A673 (cell line): ENCODE measurements around the gene RNASE8. TPM values are rescaled to one million over a fixed set of nuclear protein-coding genes. Genes with fewer than 3 reads are reported as not detected.

ENCODE experiments used
- BruUV-seq: library from RNA; stranded (reverse); fragments of 400-500 nt; replicated peaks from 2 replicates; lab custom pipeline; 2021; lab: Mats Ljungman, UMichigan
- CTCF ChIA-PET: fragments of 300-600 bp; sonication (Branson Sonifier 250); formaldehyde crosslinking; loops from one replicate; lab custom pipeline; 2022; ENCODE audit warnings: antibody characterized with exemption; lab: Charles Lee
- POLR2A ChIA-PET: fragments of 300-600 bp; sonication (Branson Sonifier 250); formaldehyde crosslinking; loops from one replicate; lab custom pipeline; 2022; ENCODE audit warnings: antibody characterized with exemption; ENCODE audit not compliant: low non-redundant PET; lab: Charles Lee
- DNase-seq: peaks from one replicate; pipeline ENCODE4 v3.0.0-alpha.2; 2015; ENCODE audit warnings: low spot score
- H3K27ac ChIP-seq: fragments of 200-600 bp; sonication (generic); 2 replicates; pipeline ENCODE4 v1.5.1; 2016; ENCODE audit warnings: mixed run types, low read depth, mild to moderate bottlenecking, mixed read lengths, antibody characterized with exemption, low read length; ENCODE audit not compliant: poor library complexity, severe bottlenecking
- H3K27me3 ChIP-seq: fragments of 200-600 bp; sonication (generic); replicated peaks from 2 replicates; pipeline ENCODE4 v1.6.1; 2017; ENCODE audit warnings: mixed run types, low read depth, mild to moderate bottlenecking, mixed read lengths, antibody characterized with exemption, low read length; ENCODE audit not compliant: insufficient read depth, poor library complexity
- H3K36me3 ChIP-seq: fragments of 200-600 bp; sonication (generic); 2 replicates; pipeline ENCODE4 v1.6.1; 2016; ENCODE audit warnings: mixed run types, mild to moderate bottlenecking, mixed read lengths, antibody characterized with exemption, low read length; ENCODE audit not compliant: insufficient read depth, poor library complexity, severe bottlenecking
- H3K4me1 ChIP-seq: fragments of 200-600 bp; sonication (generic); 2 replicates; pipeline ENCODE4 v1.6.1; 2017; ENCODE audit warnings: mixed run types, mild to moderate bottlenecking, mixed read lengths, antibody characterized with exemption, low read length; ENCODE audit not compliant: insufficient read depth, poor library complexity, severe bottlenecking
- H3K4me3 ChIP-seq: fragments of 200-600 bp; sonication (generic); 2 replicates; pipeline ENCODE4 v1.5.1; 2016; ENCODE audit warnings: low read depth, mixed run types, mild to moderate bottlenecking, mixed read lengths, low read length; ENCODE audit not compliant: poor library complexity, severe bottlenecking
- H3K9me3 ChIP-seq: fragments of 200-600 bp; sonication (generic); 2 replicates; pipeline ENCODE4 v1.6.1; 2016; ENCODE audit warnings: mixed run types, low read depth, mild to moderate bottlenecking, mixed read lengths, antibody characterized with exemption, low read length; ENCODE audit not compliant: poor library complexity, severe bottlenecking
- EZH2 ChIP-seq: fragments of 200-600 bp; sonication (generic); IDR thresholded peaks from 2 replicates; pipeline ENCODE4 v1.6.1; 2017; ENCODE audit warnings: borderline replicate concordance, low read depth, mild to moderate bottlenecking, mixed read lengths, antibody characterized with exemption, low read length; ENCODE audit not compliant: poor library complexity, severe bottlenecking
- intact Hi-C: fragments of 100-400 bp; cut with micrococcal nuclease; formaldehyde crosslinking; loops from one replicate; pipeline ENCODE4 v1.10.0; 2022; ENCODE audit not compliant: unreplicated experiment
- total RNA-seq: library from RNA; stranded (reverse); gene quantifications from 2 replicates; pipeline ENCODE4 v1.2.3, GENCODE V29; 2021
- TF ChIP-seq, protein P1 (sequence below): fragments of 300-800, 200-600 bp; sonication (generic); conservative IDR thresholded peaks from 2 replicates; pipeline ENCODE4 v1.5.1; 2017; ENCODE audit warnings: low read depth, mild to moderate bottlenecking, antibody characterized with exemption, low read length, moderate library complexity, mixed read lengths

The RNASE8 gene
- total RNA-seq, 1 experiment from 2014 or later: not detected

DNA sequence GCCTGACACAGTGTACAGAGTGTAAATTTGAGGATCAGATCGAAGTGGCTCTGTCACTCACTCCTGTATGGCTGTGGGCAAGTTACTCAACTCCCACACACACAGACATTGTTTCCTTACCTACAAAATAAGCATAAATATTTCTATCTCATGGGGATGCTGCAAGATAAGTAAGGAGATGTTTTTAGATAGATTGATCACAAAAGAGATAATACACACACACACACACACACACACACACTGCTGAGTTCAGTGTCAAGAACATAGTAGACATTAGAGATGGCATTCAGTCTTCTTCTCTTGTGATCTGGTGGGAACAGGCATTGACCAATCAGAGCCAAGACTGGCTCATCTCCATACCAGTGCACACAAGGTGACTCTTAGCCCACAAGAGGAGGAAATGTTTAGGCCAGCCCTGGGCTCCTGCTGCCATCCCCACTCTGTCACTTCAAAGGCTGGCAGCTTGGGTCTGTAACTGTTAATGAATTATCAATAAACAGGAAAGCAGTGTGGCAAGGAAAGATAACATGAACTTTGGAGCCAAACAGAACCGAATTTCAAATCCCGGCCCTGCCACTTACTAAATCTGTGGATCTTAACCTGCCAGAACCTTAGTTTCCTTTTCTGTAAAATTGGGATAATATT, 3.4 kb upstream of the RNASE8 start:
- POLR2A ChIA-PET: no interaction called here
- H3K4me3 ChIP-seq: no peak overlapping the region
- H3K9me3 ChIP-seq: no peaks in the 10 kb centered on the region
- intact Hi-C loops: no loop called here
- no peaks in the 10 kb centered on the region for H3K4me1 ChIP-seq
- CTCF ChIA-PET: no interaction called here
- TF ChIP-seq EZH2: no peak
- TF ChIP-seq, protein P1, sequence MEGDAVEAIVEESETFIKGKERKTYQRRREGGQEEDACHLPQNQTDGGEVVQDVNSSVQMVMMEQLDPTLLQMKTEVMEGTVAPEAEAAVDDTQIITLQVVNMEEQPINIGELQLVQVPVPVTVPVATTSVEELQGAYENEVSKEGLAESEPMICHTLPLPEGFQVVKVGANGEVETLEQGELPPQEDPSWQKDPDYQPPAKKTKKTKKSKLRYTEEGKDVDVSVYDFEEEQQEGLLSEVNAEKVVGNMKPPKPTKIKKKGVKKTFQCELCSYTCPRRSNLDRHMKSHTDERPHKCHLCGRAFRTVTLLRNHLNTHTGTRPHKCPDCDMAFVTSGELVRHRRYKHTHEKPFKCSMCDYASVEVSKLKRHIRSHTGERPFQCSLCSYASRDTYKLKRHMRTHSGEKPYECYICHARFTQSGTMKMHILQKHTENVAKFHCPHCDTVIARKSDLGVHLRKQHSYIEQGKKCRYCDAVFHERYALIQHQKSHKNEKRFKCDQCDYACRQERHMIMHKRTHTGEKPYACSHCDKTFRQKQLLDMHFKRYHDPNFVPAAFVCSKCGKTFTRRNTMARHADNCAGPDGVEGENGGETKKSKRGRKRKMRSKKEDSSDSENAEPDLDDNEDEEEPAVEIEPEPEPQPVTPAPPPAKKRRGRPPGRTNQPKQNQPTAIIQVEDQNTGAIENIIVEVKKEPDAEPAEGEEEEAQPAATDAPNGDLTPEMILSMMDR: no peak
- H3K27ac ChIP-seq: no peak overlapping the region
- H3K36me3 ChIP-seq: no peaks in the 10 kb centered on the region
- no peaks in the 10 kb centered on the region for H3K27me3 ChIP-seq
- DNase-seq: no peak
- no TSS peak for BruUV-seq

- H3K27ac ChIP-seq: no peak overlapping the region
- no peaks in the 10 kb centered on the region for H3K4me1 ChIP-seq
- DNase-seq: no peak
- H3K27me3 ChIP-seq: no peaks in the 10 kb centered on the region
- intact Hi-C loops: no loop called here
- BruUV-seq: no TSS peak
- CTCF ChIA-PET: no interaction called here
- TF ChIP-seq EZH2: no peak
- TF ChIP-seq, protein P1: no peak
- POLR2A ChIA-PET: no interaction called here
- H3K4me3 ChIP-seq: no peak overlapping the region
- H3K9me3 ChIP-seq: no peaks in the 10 kb centered on the region
- no peaks in the 10 kb centered on the region for H3K36me3 ChIP-seq
Measured at GRCh38 chr14:21054768-21055145, 2.9 kb upstream of the RNASE8 start.

DNA sequence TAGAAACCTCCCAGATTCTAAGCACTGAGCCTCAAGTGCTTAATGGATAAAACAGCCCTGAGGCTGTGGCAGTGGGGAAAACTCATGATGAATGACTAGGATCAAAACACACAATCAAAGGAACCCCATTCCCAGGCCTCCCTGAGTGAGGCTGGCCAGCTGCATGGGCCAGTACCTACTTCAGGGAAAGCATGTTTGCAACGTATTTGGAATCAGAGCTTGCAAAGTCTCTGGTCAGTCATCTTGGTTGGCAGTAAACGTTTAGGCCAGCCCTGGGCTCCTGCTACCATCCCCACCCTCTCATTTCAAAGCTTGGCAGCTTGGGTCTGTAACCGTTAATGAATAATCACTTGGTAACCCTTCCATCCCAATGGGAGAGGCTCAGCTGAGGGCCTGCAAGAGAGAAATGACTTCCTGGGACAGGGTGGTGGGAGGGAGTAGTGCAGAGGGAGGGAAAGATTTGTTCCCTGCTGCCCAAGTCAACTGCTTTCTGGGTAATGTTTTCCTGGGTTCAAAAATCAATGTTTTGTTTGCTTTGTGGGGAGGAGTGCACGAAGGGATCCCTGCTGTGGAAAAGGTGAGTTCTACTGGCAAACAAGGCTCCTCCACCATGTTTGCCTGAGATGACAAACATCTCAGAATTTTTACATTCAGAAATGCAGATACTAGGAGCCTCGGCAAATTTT, 2.0 kb upstream of the RNASE8 start:
- H3K4me1 ChIP-seq: no peaks in the 10 kb centered on the region
- H3K9me3 ChIP-seq: no peaks in the 10 kb centered on the region
- H3K27ac ChIP-seq: no peak overlapping the region
- TF ChIP-seq, protein P1: no peak
- no peak for TF ChIP-seq EZH2
- CTCF ChIA-PET: no interaction called here
- POLR2A ChIA-PET: no interaction called here
- no peak for DNase-seq
- no TSS peak for BruUV-seq
- H3K36me3 ChIP-seq: no peaks in the 10 kb centered on the region
- H3K4me3 ChIP-seq: no peak overlapping the region
- intact Hi-C loops: no loop called here
- no peaks in the 10 kb centered on the region for H3K27me3 ChIP-seq
